GM21528 (cell line): ENCODE measurements around the gene ADAMTS17.
"Not testable (repeated sequence)": the region's sequence is repeated elsewhere in the genome, so short reads cannot be mapped to it uniquely, and the experiment has no call there.

ENCODE experiments used
- ATAC-seq: cut with Tn5 transposase; IDR thresholded peaks from one replicate; pipeline ENCODE4 v1.9.1; 2021; ENCODE audit warnings: mild to moderate bottlenecking, moderate library complexity; ENCODE audit not compliant: unreplicated experiment, low FRiP score

ADAMTS17 gene

GRCh38 chr15:99951511-99951910, 390.3 kb downstream of the ADAMTS17 start:
- no peak for ATAC-seq

GRCh38 chr15:99944131-99944530, 397.6 kb downstream of the ADAMTS17 start:
- no peak for ATAC-seq

GRCh38 chr15:99943466-99943865, 398.3 kb downstream of the ADAMTS17 start:
- no peak for ATAC-seq

- no peak for ATAC-seq
These were observed 408.9 kb downstream of the ADAMTS17 start for GRCh38 chr15:99932676-99933402.

GRCh38 chr15:99931703-99932603, 409.8 kb downstream of the ADAMTS17 start:
- ATAC-seq = no peak

- no peak for ATAC-seq
These were observed 411.1 kb downstream of the ADAMTS17 start for GRCh38 chr15:99930696-99931095.

- ATAC-seq = no peak
These were observed 412.5 kb downstream of the ADAMTS17 start for GRCh38 chr15:99929266-99929665.

GRCh38 chr15:99928429-99928981, 413.3 kb downstream of the ADAMTS17 start:
- peak; percentile 93 for ATAC-seq

GRCh38 chr15:99926532-99926931, 415.2 kb downstream of the ADAMTS17 start:
- ATAC-seq = not testable (repeated sequence)

- ATAC-seq = peak; percentile 42
These were observed 415.9 kb downstream of the ADAMTS17 start for GRCh38 chr15:99925661-99926461.

GRCh38 chr15:99923711-99924110, 418.1 kb downstream of the ADAMTS17 start:
- no peak for ATAC-seq
